Stimulated activated CD4-positive, alpha-beta T cell treated with anti-CD3 and anti-CD28 coated beads, TNF-alpha, amount 100 ng/mL, for 48 hours (primary cell): Measurements from ENCODE around the gene CDKAL1.

Experiments
- DNase-seq, 3 donors: peaks; one replicate each; pipeline ENCODE4 v3.0.0-alpha.2; 2020; ENCODE audit warnings: low read depth in 3 of 3

The CDKAL1 gene

DNA sequence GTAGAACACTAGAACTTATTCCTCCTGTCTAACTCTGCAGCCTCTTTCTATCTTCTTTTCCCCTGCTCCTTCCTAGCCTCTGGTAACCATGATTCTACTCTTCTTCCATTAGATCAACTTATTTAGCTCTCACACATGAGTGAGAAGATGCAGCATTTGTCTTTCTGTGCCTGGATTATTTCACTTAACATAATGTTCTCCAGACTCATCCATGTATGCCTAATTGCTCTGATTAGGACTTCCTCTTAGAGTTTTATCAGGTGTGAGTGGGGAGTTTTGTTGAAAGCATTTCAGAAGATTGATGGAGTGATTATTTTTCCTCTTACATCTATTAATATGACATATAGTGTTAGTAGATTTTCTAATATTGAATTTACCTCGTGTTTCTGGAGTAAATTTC lies 140.4 kb downstream of the CDKAL1 start:
- no peak for DNase-seq

DNA sequence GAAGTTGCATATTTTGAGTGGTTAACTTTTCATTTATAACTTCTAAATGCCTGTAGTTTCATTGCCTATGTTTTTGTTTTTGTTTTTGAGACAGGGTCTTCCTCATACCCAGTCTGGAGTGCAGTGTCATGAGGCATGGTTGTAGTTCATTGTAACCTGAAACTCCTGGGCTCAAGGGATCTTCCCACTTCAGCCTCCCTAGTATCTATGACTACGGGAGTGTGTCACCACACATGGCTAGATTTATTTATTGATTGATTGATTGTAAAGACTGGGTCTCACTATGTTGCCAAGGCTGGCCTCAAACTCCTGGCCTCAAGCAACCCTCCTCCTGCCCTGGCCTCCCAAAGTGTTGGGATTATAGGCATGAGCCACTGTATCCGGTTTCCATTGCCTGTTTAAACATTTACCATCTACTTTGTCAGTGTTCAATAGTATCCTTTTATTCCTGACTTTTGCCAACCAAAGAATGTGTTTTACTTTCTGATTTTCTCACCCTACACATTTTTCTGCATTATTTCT lies 144.6 kb downstream of the CDKAL1 start:
- DNase-seq: no peak

DNA sequence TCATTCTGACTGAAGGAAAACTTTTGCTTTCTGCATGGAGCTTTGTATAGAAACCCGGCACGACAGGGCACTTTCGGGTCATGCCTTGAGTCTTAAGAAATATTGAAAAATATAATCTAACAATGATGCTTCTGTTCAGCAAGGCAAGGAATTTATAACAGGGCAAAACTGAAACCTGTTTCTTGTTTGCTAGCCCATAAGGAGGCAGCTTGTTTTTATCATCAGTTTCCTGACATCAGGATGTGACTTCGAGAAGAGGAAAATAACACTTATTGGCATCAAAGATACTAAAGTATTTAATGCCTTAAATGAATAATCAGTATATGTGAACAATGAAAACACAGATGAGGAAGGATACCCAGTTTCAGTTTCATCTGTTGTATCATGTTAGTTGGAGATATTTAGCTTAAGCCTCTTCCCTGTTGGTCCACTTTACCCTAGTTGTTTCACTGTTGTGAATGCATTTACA lies 146.5 kb downstream of the CDKAL1 start:
- no peak for DNase-seq

DNA sequence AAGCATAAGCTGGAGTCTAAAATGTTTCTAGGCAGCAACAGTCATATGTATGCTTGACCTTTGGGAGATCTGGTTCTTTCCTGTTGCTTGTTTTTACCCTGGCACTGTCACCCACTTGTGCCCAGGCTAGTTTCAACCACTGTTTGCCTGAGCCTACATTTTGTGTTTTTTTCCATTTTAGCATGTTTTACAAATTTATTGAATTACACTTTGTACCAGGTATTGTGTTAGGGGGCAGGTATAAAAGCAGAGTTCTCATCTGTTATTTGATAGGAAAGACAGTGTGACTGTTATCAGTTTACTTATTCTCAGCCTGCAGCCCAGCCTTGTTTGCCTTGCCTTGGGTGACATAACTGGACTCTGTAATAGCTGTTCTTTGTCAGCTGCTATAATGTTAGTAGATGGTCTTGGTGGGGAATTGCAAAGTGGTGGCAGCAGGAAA lies 147.0 kb downstream of the CDKAL1 start:
- no peak for DNase-seq

DNA sequence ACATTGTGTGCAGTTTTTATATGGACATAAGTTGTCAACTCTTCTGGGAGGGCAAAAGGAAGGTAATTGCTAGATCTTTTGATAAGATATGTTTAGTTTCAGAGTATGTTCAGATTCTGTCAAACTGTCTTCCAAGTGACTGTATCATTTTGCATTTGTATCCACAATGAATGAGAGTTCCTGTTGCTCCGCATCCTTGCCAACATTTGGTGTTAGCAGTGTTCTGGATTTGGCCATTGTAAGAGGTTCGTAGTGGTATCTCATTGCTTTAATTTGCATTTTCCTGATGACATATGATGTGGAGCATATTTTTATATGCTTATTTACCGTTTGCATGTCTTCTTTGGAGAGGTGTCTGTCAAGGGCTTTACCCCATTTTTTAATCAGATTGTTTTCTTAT lies 150.2 kb downstream of the CDKAL1 start:
- no peak for DNase-seq

DNA sequence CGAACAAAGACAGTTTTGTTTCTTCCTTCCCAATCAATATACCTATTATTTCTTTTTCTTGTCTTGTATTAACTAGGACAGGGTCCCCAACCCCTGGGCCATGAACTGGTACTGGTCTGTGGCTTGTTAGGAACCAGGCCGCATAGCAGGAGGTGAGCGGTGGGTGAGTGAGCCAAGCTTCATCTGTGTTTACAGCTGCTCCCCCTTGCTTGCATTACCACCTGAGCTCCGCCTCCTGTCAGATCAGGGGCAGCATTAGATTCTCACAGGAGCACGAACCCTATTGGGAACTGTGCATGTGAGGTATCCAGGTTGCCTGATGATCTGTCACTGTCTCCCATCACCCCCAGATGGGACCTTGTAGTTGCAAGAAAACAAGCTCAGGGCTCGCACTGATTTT lies 151.9 kb downstream of the CDKAL1 start:
- no peak for DNase-seq

DNA sequence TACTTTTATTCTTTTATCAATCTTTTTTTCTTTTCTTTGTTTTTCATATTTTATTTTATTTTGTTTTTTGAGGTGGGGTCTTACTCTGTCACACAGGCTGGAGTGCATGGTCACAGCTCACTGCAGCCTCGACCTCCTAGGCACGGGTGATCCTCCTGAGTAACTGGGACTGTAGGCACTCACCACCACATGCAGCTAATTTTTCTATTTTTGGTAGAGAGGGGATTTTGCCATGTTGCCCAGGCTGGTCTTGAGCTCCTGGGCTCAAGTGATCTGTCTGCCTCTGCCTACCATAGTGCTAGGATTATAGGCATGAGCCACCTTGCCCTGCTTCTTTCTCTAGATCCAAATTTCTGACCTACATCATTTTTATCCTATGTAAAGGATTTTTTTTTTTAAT lies 153.2 kb downstream of the CDKAL1 start:
- no peak for DNase-seq

DNA sequence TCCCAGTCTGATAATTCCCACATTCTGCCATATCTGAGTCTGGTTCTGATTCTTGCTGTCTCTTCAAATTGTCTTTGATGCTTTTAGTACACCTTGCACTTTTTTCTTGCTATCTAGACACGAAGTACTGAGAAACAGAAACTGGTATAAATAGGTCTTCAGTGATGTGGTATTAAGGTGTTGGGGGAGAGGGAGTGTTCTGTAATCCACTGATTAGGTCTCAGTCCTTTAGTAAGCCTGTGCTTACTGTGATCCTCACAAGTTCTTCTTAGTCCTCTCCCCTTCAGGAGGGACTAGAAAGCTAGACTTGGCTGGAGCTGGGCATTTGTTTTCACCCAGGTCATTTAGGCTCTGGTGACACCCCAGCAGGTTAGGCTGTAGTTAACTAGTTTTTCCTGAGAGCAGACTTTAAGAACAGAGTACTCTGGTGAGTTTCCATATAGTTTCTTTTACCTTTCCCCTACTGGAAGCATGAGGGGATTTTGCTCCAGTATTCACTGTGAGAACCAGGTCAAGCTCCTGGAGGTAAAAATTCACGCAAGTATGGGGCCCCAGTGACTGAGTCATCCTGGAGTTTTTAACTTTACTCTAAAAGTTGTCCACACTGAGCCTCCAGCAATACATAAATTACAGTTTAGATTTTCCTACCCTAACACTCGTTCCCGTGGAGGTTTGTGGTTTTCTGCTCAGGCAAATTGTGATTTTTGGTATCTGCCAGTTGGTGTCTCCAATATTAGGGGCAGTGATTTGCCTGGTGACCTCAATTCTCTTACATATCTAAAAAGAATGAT lies 154.6 kb downstream of the CDKAL1 start:
- DNase-seq: no peak

DNA sequence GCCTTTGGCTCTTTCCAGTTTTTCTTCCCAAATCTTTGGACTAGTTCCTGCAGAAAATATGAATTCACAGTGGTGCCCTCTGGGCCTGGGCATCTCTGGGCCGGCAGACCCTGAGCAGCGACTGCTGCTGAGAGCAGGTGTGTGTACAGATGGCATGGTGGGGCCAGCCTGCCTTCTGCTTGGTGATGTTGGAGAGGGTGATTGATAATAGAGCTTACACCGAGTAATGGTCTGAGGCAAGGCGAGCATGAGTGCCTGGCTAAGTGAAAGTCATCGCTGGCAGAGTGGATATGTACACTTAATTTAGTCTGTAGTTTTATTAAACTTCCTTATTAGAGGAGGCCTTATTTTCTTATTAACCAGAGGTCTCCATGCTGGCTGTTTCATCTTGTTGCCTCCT lies 156.9 kb downstream of the CDKAL1 start:
- DNase-seq: no peak

DNA sequence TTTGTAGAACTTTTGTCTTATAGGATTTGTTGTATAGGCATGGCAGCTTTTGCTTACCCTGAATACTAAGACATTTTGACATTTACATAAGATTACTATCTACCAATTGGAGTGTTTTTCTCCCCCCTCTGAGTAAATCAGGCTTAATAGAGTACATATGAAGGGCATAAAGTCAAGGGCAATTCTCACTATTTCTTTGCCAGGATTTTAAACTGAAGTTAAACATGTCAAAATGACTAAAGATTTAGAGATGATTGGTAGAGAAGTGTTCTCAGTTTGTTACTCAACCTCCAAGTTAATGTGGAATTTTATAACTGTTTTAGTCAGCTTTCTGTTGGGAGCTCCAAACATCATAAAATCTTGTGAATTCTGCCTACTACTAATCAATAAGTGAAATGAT lies 157.8 kb downstream of the CDKAL1 start:
- DNase-seq: no peak

DNA sequence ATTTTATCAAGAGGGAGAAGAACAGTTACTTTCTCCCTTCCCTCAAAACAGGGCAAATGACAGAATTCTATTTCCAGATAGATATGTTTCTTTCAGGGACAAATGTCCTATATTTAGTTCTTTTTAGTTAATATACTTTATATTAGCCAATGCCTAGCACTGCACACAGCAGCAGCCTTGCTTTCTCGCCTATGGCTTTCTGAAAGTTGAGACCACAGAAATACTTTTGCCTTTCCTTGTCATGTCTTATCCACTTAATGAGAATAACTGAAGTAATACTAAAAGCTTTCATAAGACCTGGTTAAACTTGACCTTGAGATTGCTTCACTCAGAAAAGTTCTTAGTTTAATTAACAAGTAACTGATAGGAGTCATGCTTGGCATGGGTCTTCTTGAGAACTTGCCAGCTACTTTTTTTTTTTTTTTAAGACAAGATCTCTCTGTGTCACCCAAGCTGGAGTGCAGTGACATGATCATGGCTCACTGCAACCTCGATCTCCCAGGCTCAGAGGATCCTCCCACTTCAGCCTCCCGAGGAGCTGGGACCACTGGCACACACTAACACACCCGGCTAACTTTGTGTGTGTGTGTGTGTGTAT lies 159.3 kb downstream of the CDKAL1 start:
- DNase-seq: no peak

DNA sequence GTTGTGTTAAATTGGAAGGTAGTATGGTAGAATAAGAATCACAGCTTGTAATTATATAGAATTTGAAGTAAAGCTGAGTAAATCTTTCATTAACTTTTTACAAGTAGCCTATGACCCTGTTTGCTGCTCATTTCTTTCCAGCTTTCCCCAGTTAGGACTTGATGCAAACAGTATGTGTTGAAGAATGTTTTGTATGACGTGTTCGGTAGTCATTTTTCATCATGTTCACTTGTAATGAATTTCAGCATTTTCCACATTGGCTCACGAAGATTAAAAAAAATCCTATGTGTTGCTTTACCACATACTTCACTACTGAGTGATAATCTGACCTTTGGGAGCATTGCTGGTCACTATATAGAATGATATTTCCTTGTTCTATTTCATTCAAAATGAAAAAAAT lies 162.4 kb downstream of the CDKAL1 start:
- DNase-seq: no peak

DNA sequence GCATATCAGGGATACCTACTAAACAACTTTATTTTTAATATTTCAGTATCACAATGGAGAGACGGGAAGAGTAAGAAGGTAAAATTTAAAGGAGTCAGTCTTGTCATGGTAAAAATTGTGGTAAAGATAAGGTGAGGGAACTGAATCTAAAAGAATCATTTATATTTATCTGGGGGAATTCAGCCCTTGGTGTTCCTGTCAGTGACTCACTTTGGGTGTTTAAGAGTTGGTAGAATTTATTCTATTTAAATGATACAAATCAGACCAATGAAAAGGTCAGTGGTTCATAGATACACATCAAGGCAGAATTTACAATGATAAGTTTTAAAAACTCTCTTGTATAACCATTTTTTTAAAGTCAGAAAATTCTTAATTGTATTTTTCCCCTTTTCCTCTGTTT lies 164.4 kb downstream of the CDKAL1 start:
- no peak for DNase-seq

DNA sequence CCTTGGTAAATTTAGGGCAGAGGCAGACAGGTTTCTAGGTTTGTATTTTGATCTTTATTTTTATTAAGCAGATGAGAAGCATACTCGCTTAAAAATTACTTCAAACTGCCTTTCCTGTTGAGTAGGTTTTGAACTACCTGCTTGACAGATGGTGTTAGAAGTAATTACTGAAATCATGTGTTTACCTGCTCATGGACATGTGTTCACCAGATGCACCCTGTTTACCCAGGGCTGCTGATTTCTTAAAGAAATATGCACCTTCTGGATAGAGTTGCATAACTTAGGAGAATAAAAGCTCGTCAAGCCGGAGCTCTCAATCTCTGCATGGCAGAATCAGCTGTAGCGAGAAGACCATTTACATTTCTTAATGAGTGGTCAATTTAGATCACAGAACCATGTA lies 165.1 kb downstream of the CDKAL1 start:
- no peak for DNase-seq

DNA sequence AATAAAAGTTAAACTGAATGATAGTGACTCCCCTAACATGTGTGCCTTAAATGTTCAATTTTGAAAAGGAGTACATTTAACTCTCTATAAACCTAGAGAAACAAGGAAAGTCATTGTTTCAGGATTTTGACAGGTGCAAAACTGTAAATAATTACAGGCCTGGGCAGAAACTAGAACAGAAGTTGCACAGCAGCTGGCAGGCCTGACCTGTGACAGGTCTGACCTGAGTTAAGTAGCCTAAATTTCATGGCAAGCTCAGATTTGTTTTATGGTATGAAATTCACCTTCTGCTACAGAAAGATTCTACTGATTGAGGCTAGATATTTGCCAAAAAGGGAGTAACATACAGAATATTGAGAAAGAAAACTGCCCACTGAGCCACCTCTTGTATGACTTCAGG lies 166.1 kb downstream of the CDKAL1 start:
- no peak for DNase-seq

DNA sequence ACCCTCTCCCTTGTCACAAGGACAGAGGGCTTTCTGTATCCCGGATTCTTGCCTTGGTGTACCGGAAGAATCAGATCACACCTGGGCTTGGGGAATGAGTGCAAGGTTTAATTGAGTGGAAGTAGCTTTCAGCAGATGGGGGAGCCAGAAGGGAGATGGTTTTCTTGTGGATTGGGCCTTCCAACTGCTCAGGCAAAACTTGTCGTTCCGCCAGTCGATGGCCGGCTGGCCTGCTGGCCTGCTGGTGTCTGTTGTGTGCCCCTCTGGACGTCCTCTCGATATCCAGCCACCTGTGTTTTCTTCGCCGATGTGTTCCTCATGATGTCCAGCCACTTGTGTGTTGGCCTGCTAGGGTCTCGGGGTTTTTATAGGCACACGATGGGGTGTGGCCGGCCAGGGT lies 168.1 kb downstream of the CDKAL1 start:
- DNase-seq: no peak

DNA sequence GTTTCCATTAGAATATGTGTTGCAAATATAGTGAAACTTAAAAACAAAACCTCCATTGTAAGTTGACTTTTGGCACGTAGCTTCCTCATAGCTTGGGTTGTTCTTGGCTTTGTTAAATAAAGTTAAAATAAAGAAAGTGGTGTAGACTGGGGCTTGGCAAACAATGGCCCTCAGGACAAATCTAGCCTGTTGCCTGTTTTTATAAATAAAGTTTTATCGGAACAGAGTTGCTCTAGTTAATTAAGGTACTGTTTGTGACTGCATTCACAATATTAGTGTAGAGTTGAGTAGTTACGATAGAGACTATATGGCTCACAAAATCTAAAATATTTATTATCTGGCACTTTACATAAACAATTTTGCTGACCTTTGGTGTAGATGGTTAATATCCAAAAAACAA lies 168.8 kb downstream of the CDKAL1 start:
- DNase-seq: no peak

DNA sequence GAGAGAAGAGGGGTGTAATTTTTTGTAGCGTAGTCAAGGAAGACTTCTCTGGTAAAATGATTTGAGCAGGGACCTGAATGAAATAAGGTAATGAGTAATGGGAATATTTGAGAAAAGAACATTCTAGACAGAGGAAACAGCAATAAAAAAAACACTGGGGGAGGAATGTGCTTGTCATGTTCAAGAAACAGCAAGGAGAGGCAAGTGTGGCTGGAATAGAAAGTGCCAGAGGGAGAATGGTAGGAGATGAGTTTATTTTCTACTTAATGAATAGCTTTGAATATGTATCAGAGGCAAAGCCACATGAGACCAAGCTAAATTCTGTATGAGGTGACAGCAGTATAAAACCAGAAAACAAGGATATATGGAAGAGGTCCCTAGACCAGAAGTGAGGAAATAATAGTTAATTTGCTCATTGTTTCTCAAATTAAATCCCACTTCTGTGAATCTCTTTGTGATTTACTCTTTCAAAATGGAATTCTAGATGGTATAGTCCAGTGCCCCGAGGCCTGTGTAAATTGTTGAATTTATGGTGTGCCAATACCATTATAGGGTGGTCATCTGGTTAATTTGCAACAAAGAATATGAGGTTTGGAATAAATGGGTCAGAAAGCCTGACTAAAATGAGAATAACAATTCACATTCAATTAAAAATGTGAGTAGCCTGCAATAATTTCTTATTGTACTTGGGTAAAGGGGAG lies 170.2 kb downstream of the CDKAL1 start:
- no peak for DNase-seq

DNA sequence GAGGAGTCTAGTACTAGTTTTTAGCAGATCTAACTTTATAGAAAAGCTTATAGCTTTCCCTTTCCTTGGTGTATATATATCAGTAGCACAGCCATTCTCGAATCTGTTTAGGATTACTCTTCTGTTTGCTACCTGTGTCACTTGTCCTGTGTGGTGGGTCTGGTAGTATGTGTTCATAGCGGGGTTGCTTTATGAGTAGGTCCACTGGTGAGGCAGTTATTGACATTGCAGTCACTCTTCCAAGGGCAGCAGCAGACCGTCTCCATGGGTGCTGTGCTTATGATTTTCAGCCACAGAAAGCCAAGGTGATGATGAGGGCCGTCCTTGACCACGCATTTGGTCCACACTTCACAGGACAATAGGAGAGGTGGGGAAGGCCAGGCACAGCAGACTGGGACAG lies 171.5 kb downstream of the CDKAL1 start:
- no peak for DNase-seq

DNA sequence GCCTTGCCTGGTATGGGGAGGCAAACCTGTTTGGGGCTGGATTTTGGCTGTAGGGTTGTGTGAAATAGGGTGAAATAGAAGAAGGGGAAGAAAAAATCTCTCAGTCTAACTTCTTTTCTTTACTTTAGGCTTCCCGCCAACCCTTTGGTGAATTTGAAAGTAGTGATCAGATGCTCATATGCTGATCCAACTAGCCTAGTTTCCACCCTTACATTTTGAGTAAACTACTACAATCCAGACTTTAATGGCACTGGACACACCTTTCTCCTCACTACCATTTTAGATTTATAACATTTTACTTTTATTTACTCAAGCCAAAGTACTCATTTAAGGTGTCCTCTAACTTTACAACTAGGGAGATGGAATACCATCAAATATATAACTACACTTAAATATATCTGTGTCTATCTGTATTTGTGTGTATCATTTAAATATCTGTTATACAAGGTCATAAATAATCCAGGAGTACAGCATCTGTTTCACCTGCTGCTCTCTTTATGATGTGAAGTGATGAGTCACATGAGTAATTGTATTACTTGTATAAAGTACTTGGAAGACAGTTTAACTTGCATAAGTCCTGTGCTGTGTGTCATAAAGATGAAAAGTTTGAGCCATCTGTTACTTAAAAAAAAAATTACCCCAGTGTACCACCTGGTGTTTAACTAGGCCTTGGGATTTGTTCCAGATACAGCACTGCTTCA lies 172.1 kb downstream of the CDKAL1 start:
- DNase-seq: no peak

DNA sequence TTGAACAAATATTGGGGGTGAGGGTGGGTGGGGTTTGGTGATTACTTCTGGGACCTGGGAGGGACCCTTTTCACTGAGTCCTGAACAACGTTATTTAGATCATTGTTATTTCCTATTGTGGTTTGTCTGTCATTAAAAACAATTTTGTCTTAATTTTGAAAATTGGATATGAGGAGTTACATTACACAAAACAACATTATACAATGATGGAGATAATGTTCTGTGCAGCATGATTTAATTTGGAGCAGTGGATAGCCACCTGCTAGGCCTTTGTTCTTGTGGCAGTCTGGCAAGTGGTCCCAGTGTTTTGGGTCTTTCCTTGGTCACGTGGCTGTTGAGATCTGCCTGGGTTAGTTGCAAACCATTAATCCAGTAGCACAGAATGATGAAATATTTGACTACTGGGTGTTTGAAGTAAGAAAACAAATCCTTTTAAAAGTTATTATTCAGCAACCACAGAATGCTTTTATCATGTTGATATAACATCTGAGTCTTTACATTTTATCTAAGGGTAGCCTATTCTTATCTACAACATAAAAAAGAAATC lies 172.8 kb downstream of the CDKAL1 start:
- DNase-seq: no peak

DNA sequence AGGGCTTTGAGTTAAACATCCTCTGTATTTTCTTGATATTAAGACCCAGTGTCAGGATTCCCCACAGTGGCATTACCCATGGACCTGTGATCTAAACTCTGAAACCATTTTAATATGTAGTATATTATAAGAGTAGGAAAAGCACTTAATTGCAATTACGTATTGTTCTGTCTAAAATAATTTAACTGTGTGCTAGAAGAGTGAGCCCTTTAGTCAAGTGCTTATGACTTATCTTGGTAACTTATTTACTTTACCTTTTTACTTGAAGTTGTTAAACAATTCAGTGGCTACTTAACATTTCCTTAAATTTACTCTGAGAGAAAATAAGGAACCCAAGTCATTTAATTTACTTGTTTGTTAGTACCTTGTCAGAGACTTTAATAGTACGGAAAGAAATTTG lies 173.6 kb downstream of the CDKAL1 start:
- no peak for DNase-seq
